HFFc6 (cell line): ENCODE measurements around the gene SMIM14. TPM values are rescaled to one million over a fixed set of nuclear protein-coding genes. Genes with fewer than 3 reads are reported as not detected.

Experiments used
- DNase-seq: peaks from one replicate; pipeline ENCODE4 v3.0.0-alpha.2; 2018
- H3K27ac Mint-ChIP-seq: 2 replicates; pipeline ENCODE4 v1.8.0; 2020; ENCODE audit warnings: mild to moderate bottlenecking, mixed read lengths
- H3K27me3 Mint-ChIP-seq: 2 replicates; pipeline ENCODE4 v1.8.0; 2021; ENCODE audit warnings: mild to moderate bottlenecking, moderate library complexity, mixed read lengths; ENCODE audit not compliant: insufficient read depth
- H3K36me3 Mint-ChIP-seq: 2 replicates; pipeline ENCODE4 v1.8.0; 2021; ENCODE audit warnings: low read depth, mixed read lengths
- H3K4me1 Mint-ChIP-seq: 2 replicates; pipeline ENCODE4 v1.8.0; 2020; ENCODE audit warnings: low read depth, mixed read lengths
- H3K4me3 Mint-ChIP-seq: 2 replicates; pipeline ENCODE4 v1.8.0; 2020; ENCODE audit warnings: mild to moderate bottlenecking, moderate library complexity, mixed read lengths
- H3K9me3 Mint-ChIP-seq: 2 replicates; pipeline ENCODE4 v1.8.0; 2020; ENCODE audit warnings: mild to moderate bottlenecking, mixed read lengths
- total RNA-seq, 6 experiments: library from RNA; stranded (reverse); fragmentation: NEBNext Ultra II Directional; extraction: Animal tissue kit (Norgen Biotek cat#: 25700); gene quantifications; 2 replicates in 1 of 6; 3 replicates in 5 of 6; pipeline ENCODE4 v1.2.3, GENCODE V29; 2021
- TF ChIP-seq, protein P1 (sequence below): fragments of 200-600 bp; sonication (generic); IDR thresholded peaks from 2 replicates; pipeline ENCODE4 v1.5.0; 2021; ENCODE audit warnings: antibody characterized with exemption, mild to moderate bottlenecking

SMIM14 gene
- total RNA-seq, 6 experiments from 2014 or later, result 26.6 to 35.0 (median 29.2) TPM

DNA sequence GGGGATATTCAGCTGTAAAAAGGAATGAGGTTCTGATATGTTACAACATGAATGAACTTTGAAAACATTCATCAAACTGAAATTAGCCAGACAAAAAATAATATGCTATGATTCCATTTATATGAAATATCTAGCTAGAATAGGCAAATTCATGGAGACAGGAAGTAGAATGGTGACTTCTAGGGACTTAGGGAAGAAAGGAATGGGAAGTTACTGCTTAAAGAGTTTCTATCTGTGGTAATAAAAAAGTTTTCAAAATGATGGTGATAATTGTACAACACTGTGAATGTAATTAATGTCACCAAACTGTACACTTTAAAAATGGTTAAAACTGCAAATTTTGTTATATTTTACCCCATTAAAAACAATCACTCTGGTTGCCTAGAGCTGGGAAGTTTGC lies 30.2 kb downstream of the SMIM14 start:
- Mint-ChIP-seq H3K36me3 (peaks cover 10% of the 10 kb centered on the region), H3K27me3 (no peaks in the 10 kb centered on the region), H3K27ac (no peak overlapping the region), H3K4me1 (peaks cover 9% of the 10 kb centered on the region), H3K9me3 (peaks cover 5% of the 10 kb centered on the region; the same call in 1 of the 2 replicates), H3K4me3 (no peak overlapping the region)
- DNase-seq, result no peak
- TF ChIP-seq, protein P1, sequence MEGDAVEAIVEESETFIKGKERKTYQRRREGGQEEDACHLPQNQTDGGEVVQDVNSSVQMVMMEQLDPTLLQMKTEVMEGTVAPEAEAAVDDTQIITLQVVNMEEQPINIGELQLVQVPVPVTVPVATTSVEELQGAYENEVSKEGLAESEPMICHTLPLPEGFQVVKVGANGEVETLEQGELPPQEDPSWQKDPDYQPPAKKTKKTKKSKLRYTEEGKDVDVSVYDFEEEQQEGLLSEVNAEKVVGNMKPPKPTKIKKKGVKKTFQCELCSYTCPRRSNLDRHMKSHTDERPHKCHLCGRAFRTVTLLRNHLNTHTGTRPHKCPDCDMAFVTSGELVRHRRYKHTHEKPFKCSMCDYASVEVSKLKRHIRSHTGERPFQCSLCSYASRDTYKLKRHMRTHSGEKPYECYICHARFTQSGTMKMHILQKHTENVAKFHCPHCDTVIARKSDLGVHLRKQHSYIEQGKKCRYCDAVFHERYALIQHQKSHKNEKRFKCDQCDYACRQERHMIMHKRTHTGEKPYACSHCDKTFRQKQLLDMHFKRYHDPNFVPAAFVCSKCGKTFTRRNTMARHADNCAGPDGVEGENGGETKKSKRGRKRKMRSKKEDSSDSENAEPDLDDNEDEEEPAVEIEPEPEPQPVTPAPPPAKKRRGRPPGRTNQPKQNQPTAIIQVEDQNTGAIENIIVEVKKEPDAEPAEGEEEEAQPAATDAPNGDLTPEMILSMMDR, result no peak

DNA sequence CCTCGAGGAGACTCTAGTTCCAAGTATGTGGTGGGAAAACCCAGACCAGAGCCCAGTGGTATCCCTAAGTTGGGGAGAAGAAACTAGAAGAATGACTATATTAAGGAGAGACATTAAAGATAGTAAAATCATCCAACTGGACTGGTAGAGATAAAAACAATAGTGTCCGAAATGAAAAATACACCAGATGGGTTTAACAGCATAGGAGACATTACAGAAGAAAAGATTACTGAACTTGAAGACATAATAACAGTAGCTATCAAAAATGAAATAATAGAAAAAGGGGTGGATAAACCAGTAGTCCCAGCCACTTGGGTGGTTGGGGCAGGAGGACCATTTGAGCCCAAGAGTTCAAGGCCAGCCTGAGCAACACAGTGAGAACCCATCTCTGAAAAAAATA lies 31.9 kb downstream of the SMIM14 start:
- Mint-ChIP-seq H3K4me3 (no peak overlapping the region), H3K27me3 (no peaks in the 10 kb centered on the region), H3K27ac (no peak overlapping the region), H3K4me1 (no peaks in the 10 kb centered on the region), H3K9me3 (peaks cover 5% of the 10 kb centered on the region; the same call in 1 of the 2 replicates), H3K36me3 (peaks cover 10% of the 10 kb centered on the region)
- DNase-seq, result no peak
- TF ChIP-seq, protein P1, result no peak

DNA sequence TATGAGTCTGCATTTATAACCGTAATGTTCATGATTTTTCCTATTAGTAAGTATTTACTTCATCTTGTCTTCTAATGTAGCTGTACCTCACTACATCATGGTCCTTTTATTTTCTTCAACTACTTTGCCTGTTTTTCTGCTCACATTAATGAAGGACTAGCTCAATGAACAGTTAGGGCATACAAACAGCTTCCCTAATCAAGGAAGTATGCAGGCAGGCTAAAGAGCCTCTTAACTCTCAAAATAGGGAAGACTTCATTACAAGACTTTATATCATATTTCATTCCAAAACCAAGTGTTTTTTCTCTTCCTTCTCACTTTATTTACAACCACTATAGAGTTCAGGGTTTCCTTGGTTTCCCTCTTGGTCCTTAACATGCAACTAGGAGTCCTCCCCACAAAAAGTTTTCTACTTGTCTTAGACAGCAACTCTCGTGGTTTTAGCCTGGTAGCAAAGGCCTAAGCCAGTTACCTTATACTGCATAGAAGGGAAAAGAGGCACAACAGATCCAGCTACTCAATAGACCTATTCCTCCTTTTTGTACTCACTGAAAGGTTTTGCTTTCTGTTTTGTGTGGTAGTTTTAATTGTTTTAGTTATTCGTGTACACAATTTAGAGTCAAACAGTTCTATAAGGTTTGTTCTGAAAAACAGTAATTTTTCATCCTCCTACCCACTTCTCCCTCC lies 40.8 kb downstream of the SMIM14 start:
- H3K27ac Mint-ChIP-seq, result no peak overlapping the region
- TF ChIP-seq, protein P1, result no peak
- H3K4me3 Mint-ChIP-seq, result no peak overlapping the region
- no peaks in the 10 kb centered on the region; the same call in 1 of the 2 replicates for H3K4me1 Mint-ChIP-seq
- H3K27me3 Mint-ChIP-seq, result no peaks in the 10 kb centered on the region
- H3K9me3 Mint-ChIP-seq, result no peaks in the 10 kb centered on the region
- H3K36me3 Mint-ChIP-seq, result peaks cover 7% of the 10 kb centered on the region; the same call in 1 of the 2 replicates
- no peak for DNase-seq

DNA sequence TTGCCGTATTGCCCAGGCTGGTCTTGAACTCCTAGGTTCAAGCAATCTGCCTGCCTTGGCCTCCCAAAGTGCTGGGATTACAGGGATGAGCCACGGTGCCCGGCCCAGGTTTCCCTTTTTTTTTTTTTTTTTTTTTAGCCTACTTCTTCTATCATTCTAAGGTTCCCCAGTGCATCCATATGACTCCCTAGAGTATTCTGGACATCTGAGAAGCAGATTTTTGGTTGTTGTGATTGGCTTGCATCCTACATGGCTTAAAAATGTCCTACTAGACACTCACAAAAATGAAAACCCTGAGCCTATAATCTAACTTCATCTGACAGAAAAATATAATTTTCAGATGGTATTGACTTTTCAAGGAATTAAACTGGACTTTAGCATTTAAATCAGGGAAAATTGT lies 41.7 kb downstream of the SMIM14 start:
- no peak for DNase-seq
- no peak overlapping the region for H3K27ac Mint-ChIP-seq
- H3K36me3 Mint-ChIP-seq, result peaks cover 7% of the 10 kb centered on the region; the same call in 1 of the 2 replicates
- no peak overlapping the region for H3K4me3 Mint-ChIP-seq
- TF ChIP-seq, protein P1, result no peak
- H3K4me1 Mint-ChIP-seq, result no peaks in the 10 kb centered on the region; the same call in 1 of the 2 replicates
- H3K27me3 Mint-ChIP-seq, result no peaks in the 10 kb centered on the region
- no peaks in the 10 kb centered on the region for H3K9me3 Mint-ChIP-seq

DNA sequence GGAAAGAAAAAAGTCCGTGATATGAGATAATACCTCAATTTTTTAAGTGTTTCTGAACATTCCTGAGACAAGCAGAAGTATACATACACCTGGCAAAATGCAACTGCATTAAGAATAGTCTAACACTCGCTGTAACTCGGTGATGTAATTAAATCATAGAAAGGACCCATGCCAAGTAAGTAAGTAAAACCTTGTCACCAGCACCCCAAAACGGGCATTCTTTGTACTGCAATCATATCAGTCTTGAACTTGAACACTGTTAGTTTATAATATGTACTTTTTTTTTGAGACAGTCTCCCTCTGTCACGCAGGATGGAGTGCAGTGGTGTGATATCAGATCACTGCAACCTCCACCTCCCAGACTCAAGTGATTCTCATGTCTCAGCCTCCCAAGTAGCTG lies 47.4 kb downstream of the SMIM14 start:
- Mint-ChIP-seq H3K27me3 (no peaks in the 10 kb centered on the region), H3K27ac (no peak overlapping the region), H3K9me3 (no peaks in the 10 kb centered on the region), H3K4me3 (no peak overlapping the region), H3K4me1 (peaks cover 14% of the 10 kb centered on the region), H3K36me3 (peaks cover 4% of the 10 kb centered on the region)
- peak; percentile 10 for DNase-seq
- TF ChIP-seq, protein P1, result peak; percentile 55
